ENCODE data around the gene NLRP6. TPM values are rescaled to one million over a fixed set of nuclear protein-coding genes. Genes with fewer than 3 reads are reported as not detected.

Gene NLRP6
- total RNA-seq, 1 donor from 2014 or later, result not detected

DNA sequence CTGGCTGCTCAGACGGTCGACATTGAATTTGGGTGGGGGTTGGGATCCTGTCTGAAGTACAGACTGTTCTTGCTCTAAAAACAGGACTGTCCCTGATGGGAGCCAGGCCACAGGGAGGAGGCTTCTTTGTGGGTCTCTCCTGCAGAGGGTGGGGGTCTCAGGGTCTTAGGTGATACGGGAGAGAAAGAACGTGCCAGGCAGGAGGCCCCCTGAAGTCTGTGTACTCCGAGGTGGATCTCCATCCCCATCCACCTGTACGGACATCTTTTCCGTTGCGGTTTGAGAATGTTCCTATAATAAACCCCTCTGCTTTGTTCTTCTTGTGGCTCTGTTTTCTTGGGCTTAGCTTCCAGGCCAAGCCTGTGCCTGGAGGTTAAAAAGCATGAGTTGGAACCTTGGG lies 25.5 kb upstream of the NLRP6 start:
- no peak for DNase-seq (ENCODE audit: low spot score in 2 of 2, unreplicated experiment in 2 of 2)
- peaks cover 31% of the 10 kb centered on the region for H3K36me3 Mint-ChIP-seq
- H3K9me3 Mint-ChIP-seq, result no peaks in the 10 kb centered on the region
- TF ChIP-seq, protein P1, sequence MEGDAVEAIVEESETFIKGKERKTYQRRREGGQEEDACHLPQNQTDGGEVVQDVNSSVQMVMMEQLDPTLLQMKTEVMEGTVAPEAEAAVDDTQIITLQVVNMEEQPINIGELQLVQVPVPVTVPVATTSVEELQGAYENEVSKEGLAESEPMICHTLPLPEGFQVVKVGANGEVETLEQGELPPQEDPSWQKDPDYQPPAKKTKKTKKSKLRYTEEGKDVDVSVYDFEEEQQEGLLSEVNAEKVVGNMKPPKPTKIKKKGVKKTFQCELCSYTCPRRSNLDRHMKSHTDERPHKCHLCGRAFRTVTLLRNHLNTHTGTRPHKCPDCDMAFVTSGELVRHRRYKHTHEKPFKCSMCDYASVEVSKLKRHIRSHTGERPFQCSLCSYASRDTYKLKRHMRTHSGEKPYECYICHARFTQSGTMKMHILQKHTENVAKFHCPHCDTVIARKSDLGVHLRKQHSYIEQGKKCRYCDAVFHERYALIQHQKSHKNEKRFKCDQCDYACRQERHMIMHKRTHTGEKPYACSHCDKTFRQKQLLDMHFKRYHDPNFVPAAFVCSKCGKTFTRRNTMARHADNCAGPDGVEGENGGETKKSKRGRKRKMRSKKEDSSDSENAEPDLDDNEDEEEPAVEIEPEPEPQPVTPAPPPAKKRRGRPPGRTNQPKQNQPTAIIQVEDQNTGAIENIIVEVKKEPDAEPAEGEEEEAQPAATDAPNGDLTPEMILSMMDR (IDR thresholded peaks at IDR 0.05; ENCODE audit: unreplicated experiment), result no peak
- H3K27me3 Mint-ChIP-seq (ENCODE audit: low read depth), result no peaks in the 10 kb centered on the region
- no peak overlapping the region for H3K4me3 Mint-ChIP-seq
- no peak overlapping the region for H3K27ac Mint-ChIP-seq
- no peaks in the 10 kb centered on the region for H3K4me1 Mint-ChIP-seq

DNA sequence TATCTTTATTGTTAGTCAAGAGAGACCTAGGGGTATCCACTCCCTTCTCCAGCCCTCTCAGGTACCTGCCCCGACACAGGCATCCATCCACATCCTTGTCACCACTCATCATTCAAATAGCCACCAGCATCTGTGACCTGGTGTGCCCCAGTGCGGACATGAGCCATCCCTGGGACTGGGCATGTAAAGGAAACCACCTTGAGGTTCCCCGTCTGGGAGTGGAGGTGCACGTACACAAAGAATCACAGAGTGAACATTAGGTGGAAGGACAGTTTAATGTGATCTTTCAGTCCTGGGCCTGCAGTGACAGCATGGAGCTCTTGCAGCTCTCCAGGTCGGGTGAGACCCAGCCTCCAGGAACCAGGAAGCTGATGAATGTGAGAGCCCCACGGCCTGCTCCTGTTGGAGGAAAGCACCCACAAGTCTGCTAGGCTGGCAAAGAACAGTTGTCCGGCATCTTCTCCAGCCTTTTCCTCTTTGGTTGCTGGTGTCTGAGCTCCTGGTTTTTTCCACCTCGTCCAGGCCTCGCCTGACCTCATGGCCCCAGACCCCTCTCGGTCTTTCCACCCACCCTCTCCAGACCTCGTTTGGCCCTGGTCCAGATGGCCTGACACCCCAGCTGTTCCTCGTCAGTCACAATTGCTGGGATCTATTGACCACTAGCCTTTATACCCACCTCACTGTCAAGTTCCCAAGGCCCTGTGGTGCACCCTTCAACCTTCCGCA lies 24.9 kb upstream of the NLRP6 start:
- DNase-seq (ENCODE audit: low spot score in 2 of 2, unreplicated experiment in 2 of 2), result no peak
- TF ChIP-seq, protein P1 (IDR thresholded peaks at IDR 0.05; ENCODE audit: unreplicated experiment), result no peak
- Mint-ChIP-seq H3K4me1 (no peaks in the 10 kb centered on the region), H3K27me3 (ENCODE audit: low read depth) (no peaks in the 10 kb centered on the region), H3K4me3 (no peak overlapping the region), H3K27ac (no peak overlapping the region), H3K36me3 (peaks cover 26% of the 10 kb centered on the region), H3K9me3 (no peaks in the 10 kb centered on the region)

DNA sequence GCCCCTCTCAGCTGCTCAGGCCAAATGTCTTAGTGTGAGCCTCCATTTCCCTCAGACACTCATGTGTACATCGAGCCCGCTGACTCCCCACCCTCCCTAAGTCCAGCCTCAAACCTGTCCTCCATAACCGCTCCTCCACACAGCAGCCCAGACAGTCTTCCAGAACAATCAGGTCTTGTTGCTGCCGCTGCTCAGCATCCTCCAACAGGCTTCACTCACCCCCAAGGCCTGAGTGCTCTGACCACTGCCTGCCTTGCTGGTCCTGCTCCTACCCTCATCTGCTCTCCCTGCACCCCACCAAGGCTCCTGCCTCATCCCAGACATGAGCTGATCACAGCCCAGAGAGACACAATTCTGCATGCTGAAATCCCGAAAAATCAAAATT lies 24.3 kb upstream of the NLRP6 start:
- TF ChIP-seq, protein P1 (IDR thresholded peaks at IDR 0.05; ENCODE audit: unreplicated experiment), result no peak
- Mint-ChIP-seq H3K4me3 (no peak overlapping the region), H3K9me3 (no peaks in the 10 kb centered on the region), H3K27ac (no peak overlapping the region), H3K36me3 (peaks cover 26% of the 10 kb centered on the region), H3K27me3 (ENCODE audit: low read depth) (no peaks in the 10 kb centered on the region), H3K4me1 (no peaks in the 10 kb centered on the region)
- no peak for DNase-seq (ENCODE audit: low spot score in 2 of 2, unreplicated experiment in 2 of 2)

DNA sequence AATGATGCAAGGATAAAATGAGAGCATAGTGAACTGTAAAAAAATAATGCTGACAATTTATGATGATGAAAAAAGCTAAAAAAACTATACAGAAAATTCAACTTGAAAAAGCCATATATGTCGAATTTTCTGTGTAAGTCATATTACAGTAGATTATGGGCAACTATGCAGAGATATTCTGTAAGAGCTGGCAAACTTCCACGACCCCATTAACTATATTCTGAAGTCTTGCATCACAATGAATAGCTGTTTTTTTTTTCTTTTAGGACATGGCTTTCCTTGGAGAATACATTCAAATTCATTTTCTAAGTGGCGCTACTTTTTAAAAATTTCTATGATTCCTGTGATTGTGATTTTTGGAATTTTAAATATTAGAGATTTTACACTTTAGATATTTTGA lies 23.0 kb upstream of the NLRP6 start:
- Mint-ChIP-seq H3K27ac (no peak overlapping the region), H3K9me3 (no peaks in the 10 kb centered on the region), H3K4me3 (no peak overlapping the region), H3K27me3 (ENCODE audit: low read depth) (peaks cover 1% of the 10 kb centered on the region), H3K4me1 (no peaks in the 10 kb centered on the region), H3K36me3 (peaks cover 22% of the 10 kb centered on the region)
- DNase-seq (ENCODE audit: low spot score in 2 of 2, unreplicated experiment in 2 of 2), result no peak
- TF ChIP-seq, protein P1 (IDR thresholded peaks at IDR 0.05; ENCODE audit: unreplicated experiment), result no peak

DNA sequence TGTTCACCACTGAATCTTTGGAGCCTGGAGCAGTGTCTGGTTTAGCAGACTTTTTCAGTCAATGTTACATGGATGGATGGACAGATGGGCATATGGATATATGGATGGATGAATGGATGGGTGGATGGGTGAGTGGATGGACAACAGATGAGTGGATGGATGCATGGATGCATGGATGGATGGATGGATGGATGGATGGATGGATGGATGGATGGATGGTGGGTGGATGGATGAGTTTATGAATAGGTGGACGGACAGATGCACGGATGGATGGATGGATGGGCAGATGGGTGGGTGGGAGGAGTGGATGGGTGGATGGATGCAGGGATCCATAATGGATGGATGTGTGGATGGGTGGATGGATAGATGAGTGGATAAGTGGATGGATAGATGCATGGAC lies 22.4 kb upstream of the NLRP6 start:
- H3K27me3 Mint-ChIP-seq (ENCODE audit: low read depth), result peaks cover 1% of the 10 kb centered on the region
- TF ChIP-seq, protein P1 (IDR thresholded peaks at IDR 0.05; ENCODE audit: unreplicated experiment), result no peak

More for the DNA sequence above, 22.4 kb upstream of the NLRP6 start:
- DNase-seq (ENCODE audit: low spot score in 2 of 2, unreplicated experiment in 2 of 2), result no peak
- Mint-ChIP-seq H3K36me3 (peaks cover 18% of the 10 kb centered on the region), H3K27ac (no peak overlapping the region), H3K9me3 (no peaks in the 10 kb centered on the region), H3K4me1 (no peaks in the 10 kb centered on the region), H3K4me3 (no peak overlapping the region)
